HepG2 (cell line): ENCODE results near the gene KCTD6. TPM values are rescaled to one million over a fixed set of nuclear protein-coding genes. Genes with fewer than 3 reads are reported as not detected.
A peak's percentile ranks its signal among the peaks of the same experiment; 100 is the strongest.

ENCODE experiments used
- CENPT ChIP-seq: sonication (generic); formaldehyde crosslinking; IDR thresholded peaks from 2 replicates; pipeline ENCODE4 v1.8.0; 2022; ENCODE audit warnings: low read depth, mild to moderate bottlenecking, moderate library complexity, missing genetic modification reagents
- DR1 ChIP-seq: sonication (generic); formaldehyde crosslinking; IDR thresholded peaks from 2 replicates; pipeline ENCODE4 v1.8.0; 2021; ENCODE audit warnings: mild to moderate bottlenecking, missing genetic modification reagents, inconsistent platforms
- FOXA3 ChIP-seq: IDR thresholded peaks from 2 replicates; pipeline ENCODE4 v1.6.1; 2016; ENCODE audit warnings: missing genetic modification reagents, missing compliant biosample characterization
- GABPB1 ChIP-seq: IDR thresholded peaks from 2 replicates; pipeline ENCODE4 v1.6.1; 2016; ENCODE audit warnings: mild to moderate bottlenecking, missing genetic modification reagents, moderate library complexity, missing compliant biosample characterization
- GATAD1 ChIP-seq: IDR thresholded peaks from 2 replicates; pipeline ENCODE4 v1.6.1; 2016; ENCODE audit warnings: missing genetic modification reagents, missing compliant biosample characterization
- HBP1 ChIP-seq: IDR thresholded peaks from 2 replicates; pipeline ENCODE4 v1.6.1; 2016; ENCODE audit warnings: low read depth, control low read depth
- HNF1A ChIP-seq, 2 experiments: sonication (generic) in 1 of 2; formaldehyde crosslinking in 1 of 2; IDR thresholded peaks; 2 replicates each; pipeline versions ENCODE4 v1.4.0 to v1.6.1; 2016 to 2020; ENCODE audit warnings: borderline replicate concordance in 1 of 2, low read depth in 1 of 2, mild to moderate bottlenecking in 1 of 2, missing genetic modification reagents in 1 of 2
- NONO ChIP-seq, 2 experiments: fragments of 450-650 bp in 1 of 2; sonication (generic) in 1 of 2; formaldehyde crosslinking in 1 of 2; IDR thresholded peaks in 1 of 2; conservative IDR thresholded peaks in 1 of 2; 2 replicates each; pipeline versions ENCODE4 v1.6.1 to v1.8.0; 2017 to 2022; ENCODE audit warnings: mild to moderate bottlenecking in 1 of 2, missing genetic modification reagents in 1 of 2, moderate library complexity in 1 of 2
- PAXIP1 ChIP-seq: sonication (generic); formaldehyde crosslinking; conservative IDR thresholded peaks from 2 replicates; pipeline ENCODE4 v1.4.0; 2020; ENCODE audit warnings: mild to moderate bottlenecking, missing genetic modification reagents, moderate library complexity
- PHF8 ChIP-seq: sonication (generic); formaldehyde crosslinking; IDR thresholded peaks from 2 replicates; pipeline ENCODE4 v1.5.0; 2020; ENCODE audit warnings: missing genetic modification reagents
- POLR2AphosphoS5 ChIP-seq: IDR thresholded peaks from 2 replicates; pipeline ENCODE4 v1.6.1; 2012; ENCODE audit warnings: low read depth, low read length
- TFDP2 ChIP-seq: sonication (generic); formaldehyde crosslinking; IDR thresholded peaks from 2 replicates; pipeline ENCODE4 v1.4.0; 2020; ENCODE audit warnings: missing genetic modification reagents
- ZNF121 ChIP-seq: sonication (generic); formaldehyde crosslinking; IDR thresholded peaks from 2 replicates; pipeline ENCODE4 v1.5.0; 2020; ENCODE audit warnings: mild to moderate bottlenecking, missing genetic modification reagents
- ZNF138 ChIP-seq: sonication (generic); formaldehyde crosslinking; IDR thresholded peaks from 2 replicates; pipeline ENCODE4 v1.5.0; 2020; ENCODE audit warnings: mild to moderate bottlenecking, low read depth, missing genetic modification reagents
- ZNF747 ChIP-seq: sonication (generic); formaldehyde crosslinking; IDR thresholded peaks from 2 replicates; pipeline ENCODE4 v1.8.1; 2023; ENCODE audit warnings: missing genetic modification reagents, mild to moderate bottlenecking, borderline replicate concordance
- ZSCAN12 ChIP-seq: sonication (generic); formaldehyde crosslinking; IDR thresholded peaks from 2 replicates; pipeline ENCODE4 v1.9.0; 2021; ENCODE audit warnings: mild to moderate bottlenecking, missing genetic modification reagents
- polyA plus RNA-seq, 8 experiments: library from polyadenylated mRNA; depleted of rRNA in 3 of 8; stranded (reverse) in 7 of 8; unstranded in 1 of 8; fragments of >200 nt; fragmentation: Illumina TruSeq in 4 of 8; extraction: Trizol in 4 of 8; gene quantifications; 2 replicates each; pipeline versions ENCODE4 v1.2.1 to v1.2.3, GENCODE V29; 2011 to 2016; ENCODE audit warnings: low read depth in 4 of 8, missing spikeins in 1 of 8, mixed read lengths in 1 of 8; ENCODE audit not compliant: insufficient read depth in 1 of 8
- total RNA-seq, 5 experiments: library from RNA; depleted of rRNA; stranded (reverse); fragments of >200 nt; fragmentation: Illumina TruSeq; extraction: Trizol; gene quantifications; 2 replicates each; pipeline ENCODE4 v1.2.3, GENCODE V29; 2016; ENCODE audit warnings: low read depth in 1 of 5

KCTD6 gene
- total and polyA plus RNA-seq, 2 of the 13 experiments (the other 11 are each of a cell fraction or from before 2014, with no cell fraction given), result 13.4 to 14.2 TPM

- TF ChIP-seq PAXIP1 (CRISPR knock-in tag) (peak; percentile 20; the same call in 1 of the 2 replicates), CENPT (CRISPR knock-in tag) (no peak), DR1 (no peak), GATAD1 (peak; percentile 45; the same call in 1 of the 2 replicates), ZNF138 (CRISPR knock-in tag) (no peak), ZNF121 (CRISPR knock-in tag) (peak; percentile 67), GABPB1 (CRISPR knock-in tag) (peak; percentile 56; the same call in 1 of the 2 replicates), TFDP2 (CRISPR knock-in tag) (0 out of 2 replicates have a peak, but pooled peaks have one; percentile 37), NONO (IDR thresholded peaks at IDR 0.05) (no peak), NONO (CRISPR knock-in tag; conservative IDR thresholded peaks at IDR 0.05) (0 out of 2 replicates have a peak, but pooled peaks have one; percentile 33), ZNF747 (CRISPR knock-in tag) (no peak), POLR2AphosphoS5 (0 out of 2 replicates have a peak, but pooled peaks have one; percentile 23), PHF8 (peak; percentile 24), HNF1A (IDR thresholded peaks at IDR 0.05; ENCODE audit: low read depth) (no peak), HNF1A (CRISPR knock-in tag; IDR thresholded peaks at IDR 0.05; ENCODE audit: borderline replicate concordance) (peak; percentile 23; the same call in 1 of the 2 replicates), FOXA3 (CRISPR knock-in tag) (peak; percentile 43), ZSCAN12 (CRISPR knock-in tag) (no peak), HBP1 (CRISPR knock-in tag) (0 out of 2 replicates have a peak, but pooled peaks have one; percentile 74)
Measured at GRCh38 chr3:58491506-58492402, at the start of gene KCTD6 (continued).
